Large intestine (tissue), 3 donors: Measurements from ENCODE around the gene ANKRD13C. TPM values are rescaled to one million over a fixed set of nuclear protein-coding genes. Genes with fewer than 3 reads are reported as not detected.

Experiments
- DNase-seq, 2 donors: peaks; one replicate each; pipeline versions ENCODE4 v3.0.0 to v3.0.0-alpha.2; 2013
- H3K27ac ChIP-seq: one replicate; pipeline ENCODE4 v1.5.1; 2013; ENCODE audit warnings: low read length
- H3K27me3 ChIP-seq: 2 replicates; pipeline ENCODE4 v1.6.1; 2013; ENCODE audit warnings: low read length; ENCODE audit not compliant: control insufficient read depth, insufficient read depth
- H3K36me3 ChIP-seq: 2 replicates; pipeline ENCODE4 v1.6.1; 2013; ENCODE audit warnings: low read length; ENCODE audit not compliant: control insufficient read depth, insufficient read depth
- H3K4me1 ChIP-seq: one replicate; pipeline ENCODE4 v1.6.1; 2013; ENCODE audit warnings: low read length; ENCODE audit not compliant: control insufficient read depth, insufficient read depth
- H3K4me3 ChIP-seq: one replicate; pipeline ENCODE4 v1.5.1; 2013; ENCODE audit warnings: low read length
- H3K9me3 ChIP-seq: one replicate; pipeline ENCODE4 v1.6.1; 2013; ENCODE audit warnings: mild to moderate bottlenecking, low read depth, low read length, moderate library complexity; ENCODE audit not compliant: control insufficient read depth
- WGBS: methylation state at CpG from one replicate; pipeline ENCODE4 v1.1.5; 2013; ENCODE audit warnings: low lambda C conversion rate; ENCODE audit not compliant: insufficient coverage; 5-methylcytosine and 5-hydroxymethylcytosine counted together
- polyA plus RNA-seq: library from polyadenylated mRNA; unstranded; fragments of 120-200 nt; gene quantifications from one replicate; pipeline ENCODE4 v1.2.1, GENCODE V29; 2013

The ANKRD13C gene
- polyA plus RNA-seq, 1 donor: 19.0 TPM

- 80% methylated on average over 1 of the region's 2 CpGs for WGBS
These were observed 129.6 kb downstream of the ANKRD13C start for GRCh38 chr1:70224954-70225353.

GRCh38 chr1:70222716-70223235 lies 131.7 kb downstream of the ANKRD13C start:
- Histone ChIP-seq H3K4me3 (peak overlapping the region; percentile 64), H3K36me3 (peaks cover 28% of the 10 kb centered on the region), H3K4me1 (peaks cover 12% of the 10 kb centered on the region), H3K27ac (peak overlapping the region; percentile 99), H3K9me3 (no peaks in the 10 kb centered on the region), H3K27me3 (no peaks in the 10 kb centered on the region)
- 20% methylated on average over 1 of the region's 3 CpGs for WGBS
- peak in 1 of 2 donors; percentile 6 for DNase-seq

More at GRCh38 chr1:70224954-70225353, 129.6 kb downstream of the ANKRD13C start:
- peak in 1 of 2 donors; percentile 8 for DNase-seq
- peaks cover 39% of the 10 kb centered on the region for H3K36me3 ChIP-seq
- H3K27ac ChIP-seq: no peak overlapping the region
- no peaks in the 10 kb centered on the region for H3K9me3 ChIP-seq
- no peak overlapping the region for H3K4me3 ChIP-seq
- no peaks in the 10 kb centered on the region for H3K27me3 ChIP-seq
- H3K4me1 ChIP-seq: peaks cover 12% of the 10 kb centered on the region

- peak within 1 kb of the TSS; percentile 99 for H3K27ac ChIP-seq
- peaks cover 12% of the 10 kb centered on the region for H3K4me1 ChIP-seq
- H3K9me3 ChIP-seq: no peaks in the 10 kb centered on the region
- H3K36me3 ChIP-seq: peaks cover 24% of the 10 kb centered on the region
- peak; percentile 95 to 97 for DNase-seq
- no peaks in the 10 kb centered on the region for H3K27me3 ChIP-seq
- peak within 1 kb of the TSS; percentile 64 for H3K4me3 ChIP-seq
- WGBS: no CpG with 5 or more reads among the region's 74 CpGs
These were observed 133.0 kb downstream of the ANKRD13C start, which contains the start of gene SRSF11 for GRCh38 chr1:70221238-70222121. Gene SRSF11, plus strand, starts transcription at chr1:70221380. Its CDS starts 257 bp downstream, at chr1:70221637.

GRCh38 chr1:70220517-70221237 lies 133.8 kb downstream of the ANKRD13C start:
- peak overlapping the region; percentile 99 for H3K27ac ChIP-seq
- H3K4me3 ChIP-seq: peak overlapping the region; percentile 64
- no peak for DNase-seq
- H3K9me3 ChIP-seq: no peaks in the 10 kb centered on the region
- no peaks in the 10 kb centered on the region for H3K27me3 ChIP-seq
- H3K4me1 ChIP-seq: peaks cover 12% of the 10 kb centered on the region
- WGBS: 19% methylated on average over 4 of the region's 17 CpGs
- H3K36me3 ChIP-seq: peaks cover 30% of the 10 kb centered on the region

GRCh38 chr1:70220015-70220414 lies 134.5 kb downstream of the ANKRD13C start:
- Histone ChIP-seq H3K4me3 (no peak overlapping the region), H3K9me3 (no peaks in the 10 kb centered on the region), H3K4me1 (peaks cover 12% of the 10 kb centered on the region), H3K27ac (no peak overlapping the region), H3K27me3 (no peaks in the 10 kb centered on the region), H3K36me3 (peaks cover 30% of the 10 kb centered on the region)
- no peak for DNase-seq
- 100% methylated on average over 1 of the region's 2 CpGs for WGBS

GRCh38 chr1:70211541-70211940 lies 143.0 kb downstream of the ANKRD13C start:
- Histone ChIP-seq H3K4me3 (no peak overlapping the region), H3K27me3 (no peaks in the 10 kb centered on the region), H3K36me3 (peaks cover 25% of the 10 kb centered on the region), H3K4me1 (no peaks in the 10 kb centered on the region), H3K27ac (no peak overlapping the region), H3K9me3 (no peaks in the 10 kb centered on the region)
- DNase-seq: no peak

GRCh38 chr1:70210820-70211219 lies 143.7 kb downstream of the ANKRD13C start:
- Histone ChIP-seq H3K36me3 (peaks cover 19% of the 10 kb centered on the region), H3K4me3 (no peak overlapping the region), H3K4me1 (no peaks in the 10 kb centered on the region), H3K27ac (no peak overlapping the region), H3K27me3 (no peaks in the 10 kb centered on the region), H3K9me3 (no peaks in the 10 kb centered on the region)
- DNase-seq: no peak
- WGBS: no CpG with 5 or more reads among the region's 1 CpG

Other genes with a start within 250 kb of the ANKRD13C start
- gene LRRC40, start 149.1 kb downstream of the ANKRD13C start, polyA plus RNA-seq: 22.9 TPM
- 310 TPM for gene SRSF11, start 133.3 kb downstream of the ANKRD13C start, polyA plus RNA-seq
- gene CTH, start 56.5 kb upstream of the ANKRD13C start, polyA plus RNA-seq: 11.8 TPM